Activated CD4-positive, alpha-beta T cell treated with anti-CD3 and anti-CD28 coated beads, Interleukin-2, Interleukin-4, amounts not matched to agents 100 ng/mL and 50 ng/mL, durations not matched to agents 16 hours and 8 hours (primary cell): ENCODE data around the gene MRFAP1.

Experiments used
- DNase-seq: peaks from one replicate; pipeline ENCODE4 v3.0.0-alpha.2; 2020; ENCODE audit warnings: low spot score

MRFAP1 gene

DNA sequence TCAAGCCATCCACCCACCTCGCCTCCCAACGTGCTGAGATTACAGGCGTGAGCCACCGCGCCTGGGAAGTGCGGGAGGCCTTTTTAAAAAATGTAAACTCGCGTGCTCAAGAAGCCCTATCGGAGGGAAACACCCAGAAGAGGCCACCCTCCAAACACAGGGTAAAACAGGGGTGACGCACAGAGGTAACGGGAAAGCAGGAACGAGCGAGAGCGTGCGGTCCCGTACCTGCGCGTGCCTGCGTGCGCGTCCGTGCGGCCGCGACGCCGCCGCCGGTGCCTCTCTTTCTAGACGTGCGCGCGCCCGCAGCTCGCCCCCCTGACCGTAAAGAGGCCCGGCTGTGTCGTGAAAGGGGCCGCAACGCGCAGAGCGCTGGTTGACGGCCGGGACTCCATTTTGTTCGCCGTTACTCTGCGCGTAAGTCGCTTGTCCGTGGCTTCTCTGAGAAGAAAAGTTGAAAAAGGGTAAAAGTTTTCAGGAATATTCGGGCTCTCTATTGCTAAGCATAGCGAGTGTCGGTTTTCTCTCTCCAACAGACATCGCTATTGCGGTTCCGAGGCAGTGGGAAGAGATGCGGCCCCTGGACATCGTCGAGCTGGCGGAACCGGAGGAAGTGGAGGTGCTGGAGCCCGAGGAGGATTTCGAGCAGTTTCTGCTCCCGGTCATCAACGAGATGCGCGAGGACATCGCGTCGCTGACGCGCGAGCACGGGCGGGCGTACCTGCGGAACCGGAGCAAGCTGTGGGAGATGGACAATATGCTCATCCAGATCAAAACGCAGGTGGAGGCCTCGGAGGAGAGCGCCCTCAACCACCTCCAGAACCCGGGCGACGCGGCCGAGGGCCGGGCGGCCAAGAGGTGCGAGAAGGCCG lies at the start of gene MRFAP1:
Gene MRFAP1 (plus strand): TSS at position 394 of the 872 bp plus-strand sequence. CDS start 178 bp downstream, at position 572.
- DNase-seq = peak; percentile 94

DNA sequence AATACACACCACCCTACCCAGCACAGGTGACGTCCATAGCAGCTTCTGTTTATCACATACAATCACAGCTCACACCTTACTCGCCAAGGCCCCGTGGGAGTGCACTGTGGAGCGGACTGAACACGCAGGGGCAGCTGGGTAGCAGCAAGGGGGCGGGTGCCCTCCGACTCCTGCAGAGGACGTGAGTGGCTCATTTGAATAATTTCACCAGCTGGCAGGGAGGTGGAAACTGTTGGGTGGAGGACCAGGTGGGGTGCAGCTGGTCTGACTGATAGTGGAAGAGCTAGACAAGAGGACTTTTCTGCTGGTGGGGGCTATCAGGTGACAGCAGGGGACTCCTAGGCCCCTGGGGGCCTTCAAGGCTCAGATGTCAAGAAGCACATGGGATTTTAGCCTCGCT lies 49.2 kb upstream of the MRFAP1 start:
- DNase-seq = no peak

DNA sequence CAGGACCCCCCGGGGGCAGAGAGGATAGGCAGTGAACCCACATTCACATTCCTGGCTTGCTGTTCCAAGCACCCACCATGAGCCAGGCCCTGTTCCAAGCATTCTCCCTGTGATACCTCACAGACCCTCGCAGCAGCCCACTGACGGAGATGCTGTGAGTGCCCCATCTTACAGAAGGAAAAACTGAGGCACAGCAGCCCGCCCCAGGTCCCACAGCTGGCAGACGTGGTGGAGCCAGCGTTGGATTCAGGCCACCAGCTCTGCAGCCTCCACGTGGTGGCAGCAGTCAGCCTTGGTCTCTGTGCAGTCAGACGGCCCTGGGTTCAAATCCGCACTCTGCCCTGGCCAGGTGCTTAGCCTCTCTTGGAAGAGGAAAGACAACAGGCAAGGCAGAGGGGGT lies 48.7 kb upstream of the MRFAP1 start:
- DNase-seq = no peak

DNA sequence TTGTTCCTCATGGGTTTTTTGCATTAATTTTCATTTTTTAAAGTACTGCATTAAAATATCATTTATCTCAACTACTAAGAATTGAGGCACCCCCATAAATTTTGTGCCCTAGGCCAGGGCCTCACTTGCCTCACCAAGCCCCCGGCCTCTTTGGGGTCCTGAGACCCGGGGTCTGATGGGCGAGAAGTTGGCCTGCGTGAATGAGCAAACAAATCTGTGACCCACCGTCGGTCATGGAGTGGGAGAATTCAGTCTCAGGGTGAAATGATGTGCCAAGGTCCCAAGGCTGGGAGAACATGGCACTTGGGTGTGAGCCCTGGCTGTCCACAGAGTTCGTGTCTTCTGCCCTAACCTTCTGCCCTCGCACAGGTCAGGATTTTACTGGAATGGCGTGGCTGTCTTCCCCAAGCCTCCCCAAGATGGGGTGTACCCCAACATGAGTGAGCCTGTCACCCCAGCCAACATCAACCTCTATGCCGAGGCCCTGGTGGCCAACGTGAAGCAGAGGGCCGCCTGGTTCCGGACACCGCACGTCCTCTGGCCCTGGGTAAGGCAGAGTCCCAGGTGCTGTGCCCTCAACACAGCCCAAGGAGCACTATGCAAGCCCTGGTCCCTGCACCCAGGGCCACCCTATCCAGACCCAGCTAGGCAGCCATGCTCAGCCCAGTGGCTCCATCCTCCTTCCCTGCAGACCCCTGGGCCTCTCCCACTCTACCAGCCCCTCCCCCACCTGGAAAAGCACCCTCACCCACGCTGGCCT lies 47.5 kb upstream of the MRFAP1 start:
- DNase-seq = no peak

DNA sequence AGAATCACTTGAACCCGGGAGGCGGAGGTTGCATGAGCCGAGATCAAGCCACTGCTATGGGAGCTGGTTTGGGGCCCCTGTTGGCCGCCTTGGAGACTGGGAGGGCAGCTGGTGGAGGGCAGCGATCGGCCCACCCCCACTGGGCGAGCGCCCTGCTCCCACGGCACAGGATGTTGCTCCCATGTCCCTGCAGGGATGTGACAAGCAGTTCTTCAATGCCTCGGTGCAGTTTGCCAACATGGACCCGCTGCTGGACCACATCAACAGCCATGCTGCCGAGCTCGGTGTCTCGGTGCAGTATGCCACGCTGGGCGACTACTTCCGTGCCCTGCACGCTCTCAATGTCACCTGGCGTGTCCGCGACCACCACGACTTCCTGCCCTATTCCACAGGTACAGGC lies 46.1 kb upstream of the MRFAP1 start:
- DNase-seq = no peak

DNA sequence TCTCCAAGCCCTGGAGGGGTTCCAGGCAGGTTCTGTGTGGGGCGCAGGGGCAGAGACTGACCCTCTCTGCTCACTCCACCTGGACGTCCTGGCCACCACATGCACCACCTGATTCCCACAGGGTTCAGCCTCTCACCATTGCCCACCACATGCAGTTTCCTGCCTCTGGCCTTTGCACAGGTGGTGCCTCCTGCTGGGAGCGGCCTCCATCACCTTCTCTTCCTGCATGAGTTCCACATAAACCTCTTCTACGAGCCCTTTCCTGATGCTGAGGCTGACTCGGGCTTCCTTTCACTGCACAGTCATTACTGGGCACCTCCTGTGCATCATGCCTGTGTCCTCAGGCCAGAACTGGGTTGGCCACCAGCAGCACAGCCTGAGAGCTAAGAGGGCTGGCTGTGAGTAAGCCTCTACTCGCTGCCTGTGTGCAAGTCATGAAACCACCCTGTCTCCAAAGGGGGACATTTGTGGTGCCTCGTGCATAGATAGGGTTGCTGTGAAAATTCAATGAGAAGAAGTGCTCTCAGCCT lies 45.6 kb upstream of the MRFAP1 start:
- no peak for DNase-seq

DNA sequence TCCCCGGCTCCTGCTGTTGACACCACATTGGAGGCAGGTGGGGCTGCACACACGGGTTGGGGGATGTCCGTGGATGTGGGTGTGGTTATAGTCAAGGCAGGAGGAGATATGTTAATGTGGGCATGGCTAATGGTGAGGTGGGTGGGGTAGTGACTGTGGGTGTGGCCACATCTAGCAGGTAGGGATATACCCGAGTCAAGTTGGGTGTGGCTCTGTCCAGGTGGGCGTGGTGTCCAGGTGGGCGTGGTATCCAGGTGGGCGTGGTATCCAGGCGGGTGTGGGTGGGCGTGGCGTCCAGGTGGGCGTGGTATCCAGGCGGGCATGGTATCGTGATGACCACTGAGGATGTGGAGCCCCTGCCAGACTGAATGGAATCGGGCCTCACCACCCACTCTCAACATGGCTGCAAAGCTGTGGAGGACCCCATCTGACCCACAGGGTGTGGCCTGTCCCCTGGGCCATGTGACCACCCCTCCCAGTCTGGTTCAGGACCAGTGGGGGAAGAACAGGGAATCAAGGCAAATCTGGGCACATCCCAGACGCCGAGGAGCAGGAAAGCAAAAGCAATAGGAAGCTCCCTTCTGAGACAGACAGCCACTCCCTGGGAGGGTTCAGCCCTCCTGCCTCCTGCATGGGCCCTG lies 44.5 kb upstream of the MRFAP1 start:
- peak; percentile 8 for DNase-seq

DNA sequence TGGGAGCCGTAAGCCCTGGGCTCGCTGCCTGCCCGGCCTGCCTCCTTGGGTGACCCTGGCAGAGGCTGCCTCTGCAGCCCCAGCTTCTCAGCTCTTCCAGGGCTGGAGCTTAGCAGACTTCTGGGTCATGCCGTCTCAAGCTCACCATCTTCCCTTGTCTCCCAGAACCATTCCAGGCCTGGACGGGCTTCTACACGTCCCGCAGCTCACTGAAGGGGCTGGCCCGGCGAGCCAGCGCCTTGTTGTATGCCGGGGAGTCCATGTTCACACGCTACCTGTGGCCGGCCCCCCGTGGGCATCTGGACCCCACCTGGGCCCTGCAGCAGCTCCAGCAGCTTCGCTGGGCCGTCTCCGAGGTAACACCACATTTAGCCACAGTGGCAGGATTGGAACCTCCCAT lies 43.5 kb upstream of the MRFAP1 start:
- DNase-seq = no peak

DNA sequence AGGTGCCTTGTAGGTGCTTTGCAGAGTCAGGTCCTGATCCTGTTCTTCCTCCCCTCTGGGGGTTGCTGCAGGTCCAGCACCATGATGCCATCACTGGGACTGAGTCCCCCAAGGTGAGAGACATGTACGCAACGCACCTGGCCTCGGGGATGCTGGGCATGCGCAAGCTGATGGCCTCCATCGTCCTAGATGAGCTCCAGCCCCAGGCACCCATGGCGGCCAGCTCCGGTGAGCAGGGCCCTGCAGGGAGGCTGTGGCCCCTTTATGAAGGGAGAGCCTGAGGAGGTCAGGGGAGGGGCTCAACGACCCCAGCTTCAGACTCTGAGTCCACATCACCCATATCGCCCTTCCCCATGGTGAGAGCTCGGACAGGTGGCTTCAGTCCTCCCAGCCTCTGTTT lies 42.4 kb upstream of the MRFAP1 start:
- no peak for DNase-seq

DNA sequence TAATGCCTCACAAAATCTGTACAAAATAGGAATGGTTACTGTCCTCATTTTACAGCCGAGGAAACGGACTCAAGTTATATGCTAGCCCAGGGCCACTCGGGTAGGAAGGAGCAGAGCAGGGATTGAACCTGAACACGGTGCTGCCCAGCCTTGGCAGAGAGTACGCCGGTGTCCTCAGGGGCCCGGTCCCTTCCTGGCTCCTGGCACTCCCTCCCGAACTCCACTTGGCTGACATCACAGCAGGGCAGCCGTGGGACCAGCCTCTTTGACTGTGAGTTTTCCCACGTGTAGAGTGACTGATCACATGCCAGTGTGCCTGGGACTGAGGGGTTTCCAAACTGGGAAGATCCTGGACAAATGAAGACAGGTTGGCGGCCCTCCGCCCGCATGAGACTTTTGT lies 41.8 kb upstream of the MRFAP1 start:
- no peak for DNase-seq

DNA sequence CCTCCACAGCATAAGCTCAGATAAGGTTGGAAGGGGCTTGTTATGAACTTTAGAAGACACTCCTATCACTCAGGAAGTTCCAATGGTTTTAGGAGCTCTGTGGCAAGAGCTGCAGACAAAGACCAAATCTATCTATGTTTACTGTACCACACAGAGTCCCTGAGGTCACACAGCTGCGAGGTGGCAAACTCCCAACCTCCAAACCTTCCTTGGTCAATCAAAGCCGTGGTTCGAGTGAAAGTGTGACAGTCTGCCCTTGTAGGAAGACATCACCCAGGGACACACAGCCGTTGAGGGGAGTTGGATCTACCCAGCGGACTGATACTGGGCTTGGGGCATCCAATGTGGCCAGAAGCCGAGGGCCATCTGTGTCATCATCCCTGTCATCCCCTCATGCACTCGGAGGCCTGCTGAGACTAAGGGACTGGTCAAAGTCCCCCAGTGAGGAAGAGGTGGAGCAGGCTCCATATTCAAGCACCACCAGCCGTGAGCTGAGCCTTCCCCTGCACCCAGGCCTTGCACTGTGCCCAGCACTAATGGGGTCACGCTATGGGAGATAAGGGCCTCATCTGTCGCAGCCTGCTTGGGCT lies 38.7 kb upstream of the MRFAP1 start:
- DNase-seq = no peak

DNA sequence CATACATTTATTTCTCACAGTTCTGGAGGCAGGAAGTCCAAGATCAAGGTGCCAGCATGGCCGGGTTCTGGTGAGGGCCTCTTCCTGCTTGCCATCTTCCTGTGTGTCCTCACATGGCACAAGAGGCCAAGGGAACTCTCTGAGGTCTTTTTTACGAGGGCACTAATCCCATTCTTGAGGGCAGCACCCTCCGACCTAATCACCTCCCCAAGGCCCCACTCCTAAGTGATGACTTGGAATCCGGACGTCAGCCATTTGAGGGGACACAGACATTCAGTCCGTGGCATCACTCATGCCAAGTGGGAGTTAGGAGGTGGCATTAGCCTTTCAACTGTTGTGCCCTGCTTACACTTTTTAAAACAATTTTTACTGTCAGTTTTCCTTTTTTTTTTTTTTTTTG lies 38.2 kb upstream of the MRFAP1 start:
- DNase-seq = no peak

DNA sequence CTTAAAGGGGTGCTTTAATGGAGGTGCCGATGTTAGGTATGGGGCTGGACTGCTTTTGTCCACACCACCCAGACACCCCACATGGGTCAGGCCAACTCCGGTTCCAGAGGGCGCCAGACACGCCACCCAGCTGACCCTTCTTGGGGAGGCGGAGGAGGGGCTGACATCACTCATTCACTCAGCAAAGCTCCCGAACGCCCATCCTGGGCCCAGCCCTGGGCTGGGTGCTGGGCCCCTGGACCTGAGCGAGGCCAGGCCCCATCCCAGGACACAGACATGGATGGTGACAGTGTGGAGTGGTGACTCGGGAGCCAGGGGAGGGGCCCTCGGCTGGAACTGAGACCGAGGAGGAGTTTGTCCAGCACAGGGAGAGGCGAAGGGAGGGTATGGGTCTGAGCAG lies 37.4 kb upstream of the MRFAP1 start:
- DNase-seq = no peak

DNA sequence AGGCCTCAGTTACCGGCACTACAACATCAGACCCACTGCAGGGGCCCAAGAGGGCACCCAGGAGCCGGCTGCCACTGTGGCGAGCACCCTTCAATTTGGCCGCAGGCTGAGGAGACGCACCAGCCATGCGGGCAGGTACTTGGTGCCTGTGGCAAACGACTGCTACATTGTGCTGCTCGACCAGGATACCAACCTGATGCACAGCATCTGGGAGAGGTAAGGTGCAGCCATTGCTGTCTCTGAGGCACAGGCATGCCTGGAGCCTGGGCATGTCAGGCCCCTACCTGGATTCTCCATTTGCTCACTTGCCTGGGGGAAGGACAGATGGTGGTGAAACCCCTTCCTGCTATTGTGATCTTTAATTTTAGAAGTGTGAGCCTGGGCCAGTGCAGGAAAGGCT lies 35.4 kb upstream of the MRFAP1 start:
- no peak for DNase-seq

DNA sequence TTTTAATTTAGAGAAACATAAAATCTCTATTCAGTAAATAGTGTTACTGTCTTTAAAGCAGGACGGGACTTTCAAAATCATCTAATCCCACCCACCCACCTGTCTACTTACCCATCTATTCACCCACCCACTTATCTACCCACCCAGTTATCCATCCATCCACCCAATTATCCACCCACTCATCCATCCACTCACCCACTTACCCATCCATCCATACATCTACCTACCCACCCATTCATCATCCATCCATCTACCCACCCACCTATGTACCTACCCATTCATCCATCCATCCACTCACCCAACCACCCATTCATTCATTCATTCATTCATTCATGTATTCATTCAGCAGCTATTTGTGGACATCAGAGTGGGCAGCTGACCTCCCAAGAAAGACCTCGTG lies 34.9 kb upstream of the MRFAP1 start:
- DNase-seq = no peak

DNA sequence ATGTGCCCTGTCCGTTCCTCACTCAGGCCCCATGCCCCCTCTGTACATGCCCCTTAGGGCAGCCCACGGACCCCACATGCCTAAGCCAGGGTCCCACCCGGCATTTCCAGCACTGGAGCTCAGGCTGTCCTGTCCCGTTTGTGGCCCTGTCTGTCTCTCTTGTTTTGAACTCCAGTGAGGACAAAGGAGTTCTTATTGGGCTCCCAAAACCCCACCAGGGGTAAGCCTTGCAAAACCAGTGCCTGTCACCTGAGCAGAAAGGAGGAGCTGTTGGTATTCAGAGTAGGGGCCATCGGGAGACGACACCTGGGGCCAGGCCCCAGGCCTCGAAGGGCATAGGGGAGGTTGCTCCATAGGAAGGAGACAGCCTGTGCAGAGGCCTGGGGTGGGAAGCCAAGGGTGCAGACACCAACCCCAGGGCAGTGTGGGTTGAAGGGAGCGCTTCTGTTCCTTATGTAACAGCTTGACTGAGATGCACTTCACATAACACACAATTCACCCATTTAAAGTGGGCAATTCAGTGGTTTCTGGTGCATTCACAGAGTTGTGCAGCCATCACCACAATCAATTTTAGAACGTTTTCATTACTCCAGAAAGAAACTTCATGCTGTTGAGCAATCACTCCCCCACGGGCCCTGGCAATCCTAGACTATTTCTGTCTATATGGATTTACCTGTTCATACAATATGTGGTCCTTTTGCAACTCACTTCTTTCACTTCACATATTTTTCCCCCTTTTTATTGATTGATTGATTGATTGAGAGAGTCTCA lies 33.8 kb upstream of the MRFAP1 start:
- no peak for DNase-seq

DNA sequence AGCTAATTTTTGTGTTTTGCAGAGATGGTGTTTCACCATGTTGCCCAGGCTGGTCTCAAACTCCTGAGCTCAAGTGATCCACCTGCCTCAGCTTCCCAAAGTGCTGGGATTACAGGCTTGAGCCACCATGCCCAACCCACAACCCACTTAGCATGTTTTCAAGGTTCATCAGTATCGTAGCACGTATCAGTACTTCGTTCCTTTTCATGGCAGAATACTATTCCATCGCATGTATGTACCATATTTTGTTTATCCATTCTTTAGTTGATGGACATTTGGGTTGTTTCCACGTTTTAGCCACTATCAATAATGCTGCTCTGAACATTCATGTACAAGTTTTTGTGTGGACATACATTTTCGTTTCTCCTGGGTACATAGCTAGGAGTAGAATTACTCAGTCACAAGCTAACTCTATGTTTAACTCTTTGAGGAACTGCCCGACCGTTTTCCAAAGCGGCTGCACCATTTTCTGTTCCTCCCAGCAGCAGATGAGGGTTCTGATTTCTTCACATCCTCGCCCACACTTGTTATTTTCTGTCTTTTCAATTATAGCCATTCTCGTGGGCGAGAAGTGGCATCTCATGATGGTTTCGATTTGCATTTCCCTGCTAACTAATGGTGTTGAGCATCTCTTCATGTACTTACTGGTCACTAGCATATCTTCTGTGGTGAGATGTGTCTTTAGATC lies 33.0 kb upstream of the MRFAP1 start:
- DNase-seq = no peak

DNA sequence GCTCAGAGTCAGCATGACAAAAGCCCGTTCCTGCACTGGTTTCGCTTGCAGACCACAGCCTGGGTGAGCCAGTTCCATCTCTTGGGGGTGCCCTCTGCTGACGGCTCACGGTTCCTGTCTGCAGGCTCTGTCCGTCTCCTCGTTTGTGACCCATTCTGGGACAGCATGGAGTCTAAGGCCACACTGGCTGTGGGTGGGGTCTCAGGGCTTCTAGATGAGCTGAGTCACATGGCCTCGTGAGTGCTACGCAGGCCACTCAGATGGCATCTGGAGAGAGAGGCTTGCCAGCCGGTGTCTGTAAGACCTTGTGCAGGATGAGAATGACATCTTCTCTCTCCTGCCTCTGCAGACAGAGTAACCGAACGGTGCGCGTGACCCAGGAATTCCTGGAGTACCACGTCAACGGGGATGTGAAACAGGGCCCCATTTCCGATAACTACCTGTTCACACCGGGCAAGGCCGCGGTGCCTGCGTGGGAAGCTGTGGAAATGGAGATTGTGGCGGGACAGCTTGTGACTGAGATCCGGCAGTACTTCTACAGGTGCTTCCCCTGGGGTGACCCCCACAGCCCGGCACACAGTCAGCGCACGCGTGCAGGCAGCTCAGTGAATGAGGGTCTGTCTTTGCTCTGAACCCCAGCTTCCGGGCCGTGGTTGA lies 31.6 kb upstream of the MRFAP1 start:
- DNase-seq = no peak

DNA sequence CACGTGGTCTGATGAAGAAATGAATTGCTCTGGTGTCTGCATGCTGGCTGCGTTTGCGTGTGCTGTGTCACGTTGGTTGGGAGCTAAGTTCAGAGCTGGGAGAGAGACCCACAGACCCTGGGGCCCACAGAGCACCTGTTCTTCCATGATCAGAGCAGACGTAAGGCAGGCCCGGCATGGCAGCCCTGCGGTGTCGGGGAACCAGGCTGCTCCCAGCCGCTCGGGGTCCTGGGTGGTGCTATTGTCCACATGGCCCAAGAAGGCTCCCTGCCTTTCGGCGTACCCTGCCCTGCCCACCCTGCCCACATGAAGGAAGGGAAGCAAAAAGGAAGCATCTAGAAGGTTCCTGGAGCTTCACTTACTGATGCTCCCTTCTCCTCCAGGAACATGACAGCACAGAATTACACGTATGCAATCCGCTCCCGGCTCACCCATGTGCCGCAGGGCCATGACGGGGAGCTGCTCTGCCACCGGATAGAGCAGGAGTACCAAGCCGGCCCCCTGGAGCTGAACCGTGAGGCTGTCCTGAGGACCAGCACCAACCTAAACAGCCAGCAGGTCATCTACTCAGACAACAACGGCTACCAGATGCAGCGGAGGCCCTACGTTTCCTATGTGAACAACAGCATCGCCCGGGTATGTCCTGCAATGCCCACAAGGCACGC lies 30.9 kb upstream of the MRFAP1 start:
- DNase-seq = no peak
